EH (cell line): Measurements from ENCODE around the gene PTPRN2.

Experiments used
- DNase-seq: peaks from one replicate; pipeline ENCODE4 v3.0.0-alpha.2; 2015; ENCODE audit warnings: low read depth

Gene PTPRN2

DNA sequence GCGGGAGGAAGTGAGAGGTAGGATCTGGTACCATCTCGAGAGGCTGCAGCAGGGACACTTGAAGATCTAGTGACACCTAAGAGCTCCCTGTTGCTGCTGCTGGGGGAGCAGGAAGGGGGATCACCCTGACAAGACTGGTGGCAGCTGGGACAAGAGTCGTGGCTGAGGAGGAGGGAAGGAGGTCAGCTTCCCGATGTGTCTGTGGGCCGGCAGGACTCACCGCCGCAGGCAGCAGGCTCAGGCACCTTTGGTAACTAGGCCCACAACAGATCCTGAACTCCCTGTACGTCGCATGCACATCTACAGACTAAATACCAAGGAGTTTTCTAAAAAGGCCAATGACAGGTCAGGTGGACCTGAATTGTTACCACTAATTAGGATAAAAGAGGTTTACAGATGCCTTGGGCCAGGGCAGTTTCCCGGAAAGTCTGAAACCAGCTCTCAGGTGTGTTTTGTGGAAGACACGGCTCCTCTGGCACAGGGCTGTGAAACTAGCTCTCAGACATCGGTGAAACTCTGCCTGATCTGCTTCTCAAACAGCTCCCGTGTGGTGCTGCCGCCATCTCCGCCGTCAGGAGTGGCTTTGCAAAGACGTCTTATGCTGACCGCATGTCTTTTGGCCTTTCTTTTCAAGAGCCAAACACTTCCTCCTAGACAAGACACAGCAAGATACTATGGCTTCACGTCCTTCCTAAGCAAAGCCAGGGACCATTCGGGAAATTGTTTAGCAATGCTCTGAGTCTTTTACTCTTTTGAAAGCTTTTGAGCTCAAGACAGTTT is 609.7 kb downstream of the PTPRN2 start:
- no peak for DNase-seq

DNA sequence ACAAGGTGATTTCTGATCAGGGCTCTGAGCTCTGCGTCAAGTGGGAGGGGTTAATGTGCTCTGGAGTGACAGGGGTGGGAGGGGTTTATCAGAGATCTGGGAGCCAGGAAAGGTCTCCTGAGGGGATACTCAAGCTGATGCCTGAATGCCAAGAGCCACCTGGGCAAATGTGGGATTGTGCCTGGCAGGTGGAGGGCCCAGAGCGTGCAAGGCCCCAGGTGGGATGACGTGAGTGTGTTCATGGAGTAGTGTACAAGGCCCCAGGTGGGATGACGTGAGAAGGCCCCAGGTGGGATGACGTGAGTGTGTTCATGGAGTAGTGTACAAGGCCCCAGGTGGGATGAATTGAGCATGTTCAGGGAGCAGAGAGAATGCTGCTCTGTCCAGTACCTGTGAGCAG is 610.3 kb downstream of the PTPRN2 start:
- no peak for DNase-seq

DNA sequence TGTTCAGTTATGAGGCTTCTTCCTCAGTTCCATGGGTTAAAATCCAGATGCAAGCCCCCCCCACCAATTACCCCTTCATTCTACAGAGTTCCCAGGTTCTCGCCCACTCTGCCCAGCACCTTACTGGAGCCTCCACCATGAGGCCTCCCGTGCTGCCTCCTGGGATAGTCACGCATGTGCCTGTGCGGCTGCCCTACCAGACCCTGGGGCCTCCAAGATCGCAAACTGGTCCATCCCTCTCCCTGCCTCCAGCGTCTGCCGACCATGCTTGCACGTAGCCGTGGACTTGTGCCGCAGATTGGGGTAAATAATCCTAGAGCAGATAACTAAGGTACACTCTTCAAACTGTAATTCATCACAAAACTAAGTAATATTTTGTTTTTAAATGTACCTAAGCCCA is 611.2 kb downstream of the PTPRN2 start:
- no peak for DNase-seq

DNA sequence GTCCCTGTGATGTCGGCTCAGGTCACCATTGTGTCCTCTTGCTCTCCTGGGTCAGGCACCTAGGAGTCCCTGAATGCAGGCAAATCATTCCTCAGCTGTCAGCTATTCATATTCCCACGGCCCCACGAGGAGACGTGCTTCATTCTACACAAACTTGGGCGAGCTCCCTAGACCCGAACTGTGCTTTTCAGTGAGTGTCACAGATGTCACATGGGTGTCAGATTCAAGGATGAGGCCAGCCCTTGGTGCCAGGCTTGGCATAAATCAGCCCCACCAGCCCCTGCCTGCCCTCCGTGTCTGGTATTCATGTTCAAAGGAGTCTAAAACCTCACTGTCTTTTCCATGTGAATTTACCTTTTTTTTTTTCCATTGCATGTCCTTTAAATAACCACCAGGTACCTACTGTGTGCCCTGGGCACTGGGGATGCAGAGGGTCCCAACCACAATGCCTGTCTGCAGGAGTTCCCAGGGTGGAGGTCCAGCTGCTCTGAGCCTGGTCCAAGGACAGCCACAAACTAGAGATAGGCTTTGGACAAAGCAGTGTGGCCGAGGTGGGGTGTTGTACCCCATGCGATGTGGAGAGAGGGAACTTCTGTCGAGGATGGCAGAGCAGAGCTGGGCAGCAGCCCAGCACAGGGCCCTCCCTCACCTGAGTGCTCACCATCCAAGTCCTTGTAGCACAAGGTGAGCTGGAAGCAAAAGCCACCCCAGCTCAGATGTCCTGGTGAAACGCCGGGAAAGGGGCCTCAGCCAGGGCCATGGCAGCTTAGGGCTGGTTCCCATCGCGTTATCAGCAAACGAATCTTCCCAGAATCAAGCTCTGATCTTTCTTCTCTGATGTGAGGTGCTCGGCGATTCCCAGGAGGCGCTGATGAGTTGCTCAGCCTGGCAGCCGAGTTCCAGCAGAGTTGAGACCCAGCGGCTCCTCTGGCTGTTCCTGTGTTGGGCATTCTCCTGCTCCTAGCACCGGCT is 611.9 kb downstream of the PTPRN2 start:
- no peak for DNase-seq

DNA sequence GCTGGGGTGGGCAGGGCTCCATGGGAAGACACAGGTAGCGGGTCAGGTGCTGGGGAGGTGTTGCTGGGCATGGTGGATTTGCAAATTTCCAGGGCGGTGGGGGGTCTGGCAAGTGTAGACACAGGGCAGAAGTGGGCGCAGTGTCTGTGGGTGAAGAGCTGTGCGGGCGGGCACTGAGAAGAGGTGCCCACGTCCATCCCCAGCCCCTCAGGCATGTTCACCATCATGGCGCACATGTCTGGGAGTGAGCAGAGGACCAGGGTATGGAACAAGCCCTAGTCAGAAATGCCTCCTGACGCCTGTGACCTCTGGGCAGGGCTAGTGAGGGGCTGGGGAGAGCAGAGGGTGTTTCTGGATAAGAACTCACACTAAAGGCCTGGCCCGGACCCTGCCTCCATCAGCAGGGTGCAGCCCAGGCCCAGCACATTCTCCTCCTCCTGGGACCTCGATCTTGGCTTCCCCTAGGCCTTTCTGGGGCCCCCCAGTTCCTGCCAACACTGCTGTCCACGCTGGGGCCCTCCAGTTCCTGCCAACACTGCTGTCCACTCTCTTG is 612.9 kb downstream of the PTPRN2 start:
- no peak for DNase-seq

DNA sequence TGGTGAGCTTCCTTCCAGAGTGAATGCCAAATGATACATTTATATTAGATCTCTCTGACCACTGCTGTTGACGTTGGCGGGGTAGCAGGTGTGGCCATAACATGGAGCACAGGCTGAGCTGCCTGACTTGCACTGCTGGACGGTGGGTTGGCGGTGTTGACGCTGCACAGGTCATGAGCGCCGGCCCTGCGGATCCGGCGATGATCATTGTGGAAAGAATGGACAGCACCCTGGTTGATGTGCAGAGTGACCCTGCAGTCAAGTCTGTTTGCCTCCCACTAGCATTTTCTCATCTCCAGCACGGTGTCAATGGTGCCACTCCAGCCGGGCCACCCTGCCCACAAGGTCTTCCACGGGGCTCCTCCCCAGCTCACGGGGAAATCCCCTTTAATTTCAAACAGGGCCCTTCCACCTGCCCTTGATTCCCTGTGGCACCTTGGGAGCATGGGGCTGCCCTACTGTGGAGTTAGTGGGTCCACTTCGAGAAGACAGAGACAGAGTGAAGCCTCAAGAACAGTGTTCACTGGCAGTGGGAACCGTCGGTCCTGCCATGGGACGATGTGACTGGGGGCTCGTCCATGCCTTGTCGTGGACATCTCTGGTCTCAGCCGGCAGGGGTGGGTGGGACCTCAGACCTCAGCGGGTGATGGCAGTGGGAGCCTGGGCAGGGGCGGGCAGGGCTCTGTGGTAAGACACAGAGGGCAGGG is 613.5 kb downstream of the PTPRN2 start:
- DNase-seq: no peak

DNA sequence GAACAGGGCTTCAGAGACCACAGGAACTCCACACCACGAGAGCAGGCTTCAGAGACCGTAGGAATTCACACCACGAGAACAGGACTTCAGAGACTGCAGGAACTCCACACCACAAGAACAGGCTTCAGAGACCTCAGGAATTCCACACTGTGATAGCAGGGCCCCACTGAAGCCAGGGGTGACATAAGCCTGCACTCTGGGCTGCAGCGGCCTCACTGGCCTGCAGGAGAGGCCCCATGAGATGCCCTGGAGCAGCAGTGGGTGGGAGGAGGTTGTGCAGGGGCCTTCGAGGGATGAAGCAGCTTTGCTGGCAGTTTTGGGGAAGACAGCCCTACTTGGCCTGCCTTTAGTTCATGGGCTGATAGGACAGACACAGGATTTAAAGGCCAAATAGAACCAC is 614.7 kb downstream of the PTPRN2 start:
- no peak for DNase-seq

DNA sequence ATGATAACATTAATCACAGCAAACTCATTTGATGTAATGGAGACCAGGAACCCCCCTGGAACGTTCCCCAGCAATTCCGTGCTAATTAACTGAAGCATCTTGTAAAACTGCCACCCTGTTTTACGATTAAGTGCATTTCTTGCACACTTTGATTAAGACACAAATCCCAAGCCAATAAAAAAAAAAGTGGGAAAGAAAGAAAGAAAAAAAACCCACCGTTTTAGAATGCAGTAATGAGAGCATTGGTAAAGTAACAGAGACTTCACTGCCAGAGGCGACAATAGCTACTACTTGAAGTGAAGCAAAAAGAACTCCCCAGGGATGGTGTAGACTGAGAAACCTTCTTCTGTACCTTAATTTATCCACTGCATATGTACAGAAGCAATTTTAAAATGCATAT is 616.1 kb downstream of the PTPRN2 start:
- DNase-seq: no peak

DNA sequence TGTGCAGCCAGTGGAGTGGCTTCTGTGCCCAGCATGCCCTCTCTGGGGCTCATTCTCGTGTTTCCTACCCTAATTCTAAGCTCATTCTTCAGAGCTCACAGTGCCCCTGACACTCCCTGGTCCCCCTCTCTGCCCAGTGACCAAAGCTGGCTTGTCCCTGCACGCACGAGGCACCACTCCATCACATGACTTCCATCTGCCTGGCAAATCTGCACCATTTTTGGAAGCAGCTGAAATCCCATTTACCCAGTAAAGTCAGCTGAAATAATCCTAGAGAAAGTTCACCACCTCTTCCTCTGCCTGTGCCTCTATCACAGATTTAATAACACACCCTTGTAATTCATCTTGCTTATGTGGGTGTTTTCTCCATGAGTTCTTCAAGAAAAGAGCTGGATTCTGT is 616.9 kb downstream of the PTPRN2 start:
- no peak for DNase-seq

DNA sequence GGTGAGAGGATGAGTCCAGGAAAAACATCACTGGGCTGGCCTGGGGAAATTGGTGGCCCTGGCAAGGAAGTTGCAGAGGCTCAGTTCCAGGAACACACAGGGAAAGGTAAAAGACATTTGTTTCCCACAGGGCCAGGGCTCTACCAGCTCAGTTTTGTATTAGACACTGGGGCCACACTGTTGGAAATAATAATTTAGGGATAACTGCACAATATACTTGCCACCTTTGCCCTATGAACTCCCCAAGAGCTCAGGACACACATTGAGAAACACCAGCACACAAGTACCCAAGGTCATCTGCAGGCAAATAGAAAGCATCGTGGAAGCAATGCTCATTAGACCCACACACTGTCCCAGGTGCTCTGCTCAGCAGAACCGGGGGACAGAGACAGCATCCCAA is 617.6 kb downstream of the PTPRN2 start:
- DNase-seq: no peak

DNA sequence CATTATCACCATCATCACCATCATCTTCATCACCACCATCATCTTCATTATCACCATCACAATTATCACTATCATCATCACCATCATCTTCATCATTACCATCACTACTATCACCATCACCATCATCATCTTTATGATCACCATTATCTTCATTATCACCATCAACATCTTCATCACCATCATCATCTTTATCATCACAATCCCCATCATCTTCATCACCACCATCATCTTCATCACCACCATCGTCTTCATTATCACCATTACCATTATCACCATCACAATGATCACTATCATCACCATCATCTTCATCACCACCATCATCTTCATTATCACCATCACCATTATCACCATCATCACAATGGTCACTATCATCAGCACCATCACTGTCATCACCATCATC is 621.1 kb downstream of the PTPRN2 start:
- DNase-seq: no peak

DNA sequence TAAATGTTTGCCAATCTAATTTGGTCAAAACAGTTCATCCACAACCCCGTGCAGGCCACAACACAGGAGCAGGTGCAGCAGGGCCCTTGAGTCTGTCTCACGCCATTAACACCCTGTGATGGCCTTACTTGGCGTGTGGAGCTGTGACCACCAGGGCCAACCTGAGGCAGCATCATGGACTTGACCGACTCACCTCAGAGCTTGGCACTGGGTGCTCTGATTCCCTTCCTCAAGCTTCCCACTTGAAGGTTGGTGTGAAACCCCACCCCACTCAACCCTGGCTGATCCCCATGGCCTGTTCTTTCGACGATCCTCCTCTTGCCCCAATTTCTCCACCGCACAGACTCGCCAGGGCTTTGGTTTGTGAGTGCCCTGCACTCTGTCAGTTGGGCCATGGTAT is 623.1 kb downstream of the PTPRN2 start:
- no peak for DNase-seq

DNA sequence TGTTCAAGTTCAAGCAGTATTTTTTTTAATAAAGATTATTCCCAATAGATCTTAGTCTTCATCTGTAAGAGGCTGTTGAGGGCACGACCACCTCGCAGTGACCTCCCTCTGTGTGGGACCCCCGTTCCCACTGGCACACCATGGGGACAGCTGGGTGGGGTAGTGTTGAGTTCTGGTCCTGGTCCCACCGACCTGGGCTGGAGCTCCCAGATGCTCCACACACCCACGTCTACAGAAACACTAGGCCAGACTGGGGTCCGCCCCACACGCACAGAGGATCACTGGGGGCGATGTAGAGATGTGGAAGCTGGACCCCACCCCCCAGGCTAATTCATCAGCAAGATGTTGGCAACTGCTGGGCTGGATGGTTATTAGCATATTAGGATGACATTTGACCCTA is 623.6 kb downstream of the PTPRN2 start:
- no peak for DNase-seq

DNA sequence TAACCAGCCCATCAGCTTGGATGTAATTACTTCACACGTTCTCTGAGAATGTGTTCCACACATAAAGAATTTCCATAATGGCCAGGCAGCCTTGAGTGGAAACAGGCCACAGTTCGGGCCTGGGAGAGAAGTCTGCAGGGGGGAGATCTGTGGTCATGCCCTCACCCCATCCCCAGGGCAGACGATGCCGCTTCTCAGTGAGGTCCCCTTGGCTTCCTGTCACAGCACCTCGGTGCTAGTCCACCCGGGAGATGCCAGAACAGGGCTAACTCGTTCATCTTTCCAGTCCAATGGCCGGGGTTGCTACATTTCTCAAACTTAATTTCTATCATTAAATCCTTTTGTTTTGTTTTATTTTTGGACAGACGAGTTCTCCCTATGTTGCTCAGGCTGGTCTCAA is 624.1 kb downstream of the PTPRN2 start:
- DNase-seq: no peak

DNA sequence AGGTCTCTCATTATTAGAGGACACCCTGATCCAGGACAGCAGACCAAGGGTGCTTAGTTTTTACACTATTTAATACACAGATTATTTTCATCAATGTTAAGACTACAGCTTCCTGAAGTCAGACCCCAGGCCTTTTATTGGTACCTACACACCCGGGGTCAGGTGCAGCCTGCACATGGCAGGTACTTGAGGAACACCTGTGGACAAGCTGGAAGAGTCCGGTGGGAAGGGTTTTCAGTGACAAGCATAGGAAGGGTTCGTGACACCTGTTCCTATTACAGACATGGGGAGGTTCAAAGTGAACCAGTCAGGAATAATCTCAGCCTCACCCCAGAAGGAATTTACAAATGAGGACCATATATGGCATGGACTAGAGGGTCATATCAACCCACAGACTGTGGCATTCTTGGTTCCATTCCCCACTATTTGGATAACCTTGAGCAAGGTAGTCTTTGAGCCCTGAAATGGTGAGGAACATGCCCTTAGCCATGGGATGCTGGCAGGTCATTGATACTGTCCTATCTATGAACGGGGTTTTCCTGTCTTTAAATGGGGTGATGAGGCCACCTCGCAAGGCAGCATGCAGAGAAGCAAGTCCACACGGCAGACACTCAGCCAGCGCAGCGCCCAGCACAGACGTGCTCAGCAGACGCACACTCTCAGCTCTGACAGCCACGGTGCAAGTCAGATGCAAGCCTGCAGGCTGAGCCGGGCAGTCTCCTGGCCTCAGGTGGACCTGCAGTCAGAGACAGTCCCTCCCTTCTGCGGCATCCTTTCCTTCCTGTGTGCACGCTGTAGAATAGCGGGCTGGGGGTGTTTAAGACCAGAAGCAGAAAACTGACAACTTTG is 624.9 kb downstream of the PTPRN2 start:
- no peak for DNase-seq

DNA sequence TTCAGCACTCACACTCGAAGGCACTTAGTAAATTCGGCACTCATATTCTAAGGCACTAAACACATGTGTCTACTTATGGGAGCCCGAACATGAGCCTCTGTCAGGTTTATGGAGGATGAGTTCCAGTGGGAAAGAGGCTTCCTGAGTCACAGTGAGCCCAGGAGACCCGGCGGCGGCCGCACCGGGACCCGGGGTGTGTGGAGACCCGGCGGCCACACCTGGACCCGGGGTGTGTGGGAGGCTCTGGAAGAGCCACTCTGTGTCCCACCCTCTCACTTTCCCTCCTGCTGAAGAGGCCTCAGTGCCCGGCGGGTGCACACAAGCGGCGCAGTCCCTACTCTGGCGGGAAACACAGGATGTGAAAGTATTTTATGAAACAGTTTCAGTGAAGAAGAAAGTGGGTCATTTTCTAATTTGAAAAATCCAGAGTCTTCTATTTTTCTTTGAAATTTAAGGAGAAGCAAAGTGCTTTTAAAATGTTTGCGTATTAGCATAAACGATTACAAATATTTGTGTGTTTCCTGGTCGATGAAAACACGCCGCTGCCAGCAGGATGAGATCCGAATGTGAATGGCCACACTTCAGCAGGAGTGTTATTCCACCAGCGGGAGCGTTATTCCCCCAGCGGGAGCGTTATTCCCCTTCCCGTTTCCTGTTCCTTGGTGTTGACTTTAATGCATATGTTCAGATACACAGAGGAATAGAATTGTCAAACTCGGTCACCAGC is 625.7 kb downstream of the PTPRN2 start:
- DNase-seq: no peak

DNA sequence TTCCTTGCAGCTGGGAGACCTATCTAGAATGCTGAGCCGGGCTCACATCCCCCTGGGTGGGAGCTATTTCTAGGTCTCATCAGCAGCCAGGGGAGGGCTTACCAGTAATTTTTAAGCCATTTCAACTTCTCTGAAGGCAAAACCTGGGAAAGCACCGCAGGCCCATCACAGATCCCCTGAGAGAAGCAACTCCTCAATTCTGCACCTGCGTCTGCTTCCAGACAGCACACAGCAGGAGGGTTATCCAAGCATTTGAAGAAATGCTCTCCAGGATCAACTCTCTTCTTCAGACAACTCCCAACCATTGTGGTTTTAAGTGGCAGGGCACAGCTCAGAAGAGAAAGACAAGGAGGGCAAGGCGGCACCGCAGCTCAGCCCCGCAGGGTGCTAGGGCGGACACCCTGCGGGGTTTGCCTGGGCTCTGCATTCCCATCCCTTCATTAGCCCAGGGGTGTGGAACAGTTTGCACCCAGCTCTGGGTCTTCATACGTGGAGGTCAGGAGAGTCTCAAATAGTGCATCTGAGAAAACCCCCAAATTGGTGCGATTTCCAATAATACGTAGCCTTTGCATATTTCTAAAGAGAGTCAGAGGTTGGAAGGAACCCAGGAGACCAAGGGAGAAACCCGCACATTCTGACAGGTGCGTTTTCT is 632.1 kb downstream of the PTPRN2 start:
- DNase-seq: no peak

DNA sequence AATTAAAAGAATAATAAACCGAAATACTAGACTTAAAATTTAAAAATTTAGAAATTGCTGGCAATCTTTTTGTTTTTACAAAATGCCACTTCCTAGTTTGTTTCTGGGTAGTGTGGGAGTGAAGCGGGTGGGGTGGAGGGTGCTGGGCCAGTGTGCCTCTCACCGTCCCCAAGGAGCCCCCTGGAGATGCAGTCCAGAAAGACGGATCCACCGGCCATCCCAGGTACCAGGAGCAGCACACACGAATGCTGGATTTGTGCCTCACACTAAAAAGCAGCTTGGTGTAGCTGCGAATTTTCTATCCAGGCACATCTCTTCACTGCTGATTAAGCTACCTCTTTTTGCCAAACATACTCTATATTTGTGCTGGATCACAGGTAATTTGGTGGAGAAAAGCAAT is 632.7 kb downstream of the PTPRN2 start:
- no peak for DNase-seq

DNA sequence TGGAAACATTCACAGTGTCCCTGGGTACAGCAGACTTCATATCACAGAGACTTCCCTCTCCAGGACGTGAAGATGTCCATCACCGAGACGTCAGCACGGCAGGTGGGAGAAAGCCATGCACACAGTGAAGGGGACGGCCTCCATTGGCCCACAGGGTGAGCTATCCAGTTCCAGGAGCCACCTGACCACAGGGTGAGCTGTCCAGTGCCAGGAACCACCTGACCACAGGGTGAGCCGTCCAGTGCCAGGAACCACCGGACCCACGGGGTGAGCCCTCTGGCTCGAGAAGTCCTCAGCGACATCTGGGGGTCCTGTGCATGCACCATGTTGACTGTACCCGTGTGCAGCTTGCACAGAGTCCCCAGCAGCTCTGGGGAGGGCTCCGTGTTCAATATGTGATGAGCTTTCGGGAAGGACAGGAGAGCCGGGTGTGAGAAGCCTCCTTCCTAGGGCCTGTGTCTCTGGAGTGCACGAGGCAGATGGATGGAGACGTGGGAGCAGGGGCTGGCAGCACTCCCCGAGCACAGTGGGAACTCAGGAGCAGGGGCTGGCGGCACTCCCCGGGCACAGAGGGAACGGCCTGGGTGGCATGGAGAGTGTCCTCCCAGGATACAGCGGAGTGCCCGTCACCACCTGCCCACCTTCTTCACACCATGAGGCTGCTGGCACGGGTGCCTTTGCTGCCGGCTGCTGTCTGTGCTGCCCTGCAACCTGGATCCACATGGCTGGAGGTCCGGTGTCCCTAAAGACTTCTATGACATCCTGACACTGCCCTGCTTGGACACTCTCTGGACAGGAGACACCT is 634.6 kb downstream of the PTPRN2 start:
- no peak for DNase-seq
